ENCODE data around the gene CDHR1.

Gene CDHR1

DNA sequence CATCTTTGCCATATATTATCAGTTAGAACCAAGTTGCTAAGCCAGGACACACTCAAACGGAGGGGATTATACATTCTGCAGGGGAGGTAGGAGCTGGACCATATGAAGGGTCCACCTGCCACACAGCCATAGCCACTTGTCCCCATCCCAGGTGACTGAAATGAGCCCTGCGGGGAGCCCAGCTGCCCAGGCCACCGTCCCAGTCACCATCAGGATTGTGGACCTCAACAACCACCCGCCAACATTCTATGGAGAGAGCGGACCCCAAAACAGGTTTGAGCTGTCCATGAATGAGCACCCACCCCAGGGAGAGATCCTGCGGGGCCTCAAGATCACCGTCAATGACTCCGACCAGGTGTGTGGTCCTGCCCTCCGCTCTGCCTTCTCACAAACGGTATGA, 13.7 kb downstream of the CDHR1 start:
- Histone ChIP-seq H3K27ac (no peak overlapping the region), H3K4me3 (no peak overlapping the region)
- no peak for DNase-seq (ENCODE audit: low spot score)
- TF ChIP-seq, protein P1, sequence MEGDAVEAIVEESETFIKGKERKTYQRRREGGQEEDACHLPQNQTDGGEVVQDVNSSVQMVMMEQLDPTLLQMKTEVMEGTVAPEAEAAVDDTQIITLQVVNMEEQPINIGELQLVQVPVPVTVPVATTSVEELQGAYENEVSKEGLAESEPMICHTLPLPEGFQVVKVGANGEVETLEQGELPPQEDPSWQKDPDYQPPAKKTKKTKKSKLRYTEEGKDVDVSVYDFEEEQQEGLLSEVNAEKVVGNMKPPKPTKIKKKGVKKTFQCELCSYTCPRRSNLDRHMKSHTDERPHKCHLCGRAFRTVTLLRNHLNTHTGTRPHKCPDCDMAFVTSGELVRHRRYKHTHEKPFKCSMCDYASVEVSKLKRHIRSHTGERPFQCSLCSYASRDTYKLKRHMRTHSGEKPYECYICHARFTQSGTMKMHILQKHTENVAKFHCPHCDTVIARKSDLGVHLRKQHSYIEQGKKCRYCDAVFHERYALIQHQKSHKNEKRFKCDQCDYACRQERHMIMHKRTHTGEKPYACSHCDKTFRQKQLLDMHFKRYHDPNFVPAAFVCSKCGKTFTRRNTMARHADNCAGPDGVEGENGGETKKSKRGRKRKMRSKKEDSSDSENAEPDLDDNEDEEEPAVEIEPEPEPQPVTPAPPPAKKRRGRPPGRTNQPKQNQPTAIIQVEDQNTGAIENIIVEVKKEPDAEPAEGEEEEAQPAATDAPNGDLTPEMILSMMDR (IDR thresholded peaks at IDR 0.05): no peak

DNA sequence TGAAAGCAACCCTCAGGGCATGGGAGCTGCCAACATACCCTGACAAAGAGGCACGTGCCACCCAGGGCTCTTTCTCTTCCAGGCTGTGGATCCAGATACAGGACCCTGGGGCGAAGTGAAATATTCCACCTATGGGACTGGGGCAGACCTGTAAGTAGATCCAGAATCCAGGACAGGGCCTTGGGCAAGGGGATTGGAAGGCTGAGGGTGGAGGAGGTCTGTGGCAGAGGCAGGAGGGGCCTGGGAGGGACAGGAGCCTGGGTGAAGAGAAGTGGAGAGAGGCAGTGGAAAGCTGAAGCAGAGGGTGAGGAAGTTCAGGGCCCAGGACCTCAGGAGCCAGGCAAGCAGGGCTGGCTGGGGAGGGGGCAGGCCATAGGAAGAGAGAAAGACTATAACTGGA, 17.2 kb downstream of the CDHR1 start:
- no peak for DNase-seq (ENCODE audit: low spot score)
- Histone ChIP-seq H3K27ac (no peak overlapping the region), H3K4me3 (no peak overlapping the region)
- TF ChIP-seq, protein P1 (IDR thresholded peaks at IDR 0.05): no peak

DNA sequence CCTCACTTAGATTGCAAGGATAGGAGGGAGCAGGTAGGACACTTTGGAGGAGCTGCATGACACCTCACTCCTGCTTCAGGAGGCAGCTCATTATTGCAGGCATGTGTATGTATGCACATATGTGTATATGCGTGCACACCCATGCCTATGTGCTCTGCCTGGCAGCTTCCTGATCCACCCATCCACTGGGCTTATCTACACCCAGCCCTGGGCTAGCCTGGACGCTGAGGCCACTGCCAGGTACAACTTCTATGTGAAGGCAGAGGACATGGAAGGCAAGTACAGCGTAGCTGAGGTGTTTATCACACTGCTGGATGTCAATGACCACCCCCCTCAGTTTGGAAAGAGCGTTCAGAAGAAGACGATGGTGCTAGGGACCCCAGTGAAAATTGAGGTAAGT, 17.7 kb downstream of the CDHR1 start:
- no peak overlapping the region for H3K27ac ChIP-seq
- TF ChIP-seq, protein P1 (IDR thresholded peaks at IDR 0.05): no peak
- no peak for DNase-seq (ENCODE audit: low spot score)

DNA sequence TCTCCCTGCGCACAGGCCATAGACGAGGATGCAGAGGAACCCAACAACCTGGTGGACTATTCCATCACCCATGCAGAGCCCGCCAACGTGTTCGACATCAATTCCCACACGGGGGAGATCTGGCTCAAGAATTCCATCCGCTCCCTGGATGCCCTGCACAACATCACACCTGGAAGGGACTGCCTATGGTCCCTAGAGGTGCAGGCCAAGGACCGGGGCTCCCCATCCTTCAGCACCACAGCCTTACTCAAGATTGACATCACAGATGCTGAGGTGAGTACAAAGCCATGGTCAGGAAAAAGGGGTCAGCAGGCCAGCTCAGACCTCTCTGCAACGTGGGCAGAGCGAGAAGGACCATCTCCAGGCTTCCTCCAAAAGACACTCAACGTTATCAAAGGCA, 18.7 kb downstream of the CDHR1 start:
- TF ChIP-seq, protein P1 (IDR thresholded peaks at IDR 0.05): no peak
- H3K4me3 ChIP-seq: no peak overlapping the region
- DNase-seq (ENCODE audit: low spot score): no peak
- H3K27ac ChIP-seq: no peak overlapping the region

More for the DNA sequence above, 17.7 kb downstream of the CDHR1 start:
- no peak overlapping the region for H3K4me3 ChIP-seq

DNA sequence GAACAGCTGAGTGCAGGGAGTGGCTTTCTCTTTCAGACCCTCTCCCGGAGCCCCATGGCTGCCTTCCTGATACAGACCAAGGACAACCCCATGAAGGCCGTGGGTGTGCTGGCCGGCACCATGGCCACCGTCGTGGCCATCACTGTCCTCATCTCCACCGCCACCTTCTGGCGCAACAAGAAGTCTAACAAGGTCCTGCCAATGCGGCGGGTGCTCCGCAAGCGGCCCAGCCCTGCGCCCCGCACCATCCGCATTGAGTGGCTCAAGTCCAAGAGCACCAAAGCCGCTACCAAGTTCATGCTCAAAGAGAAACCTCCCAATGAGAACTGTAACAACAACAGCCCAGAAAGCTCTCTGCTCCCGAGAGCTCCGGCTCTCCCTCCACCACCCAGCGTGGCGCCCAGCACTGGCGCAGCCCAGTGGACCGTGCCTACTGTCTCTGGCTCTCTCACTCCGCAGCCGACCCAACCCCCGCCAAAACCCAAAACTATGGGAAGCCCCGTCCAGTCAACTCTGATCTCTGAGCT, 19.8 kb downstream of the CDHR1 start:
- H3K4me3 ChIP-seq: no peak overlapping the region
- no peak for DNase-seq (ENCODE audit: low spot score)
- H3K27ac ChIP-seq: no peak overlapping the region
- TF ChIP-seq, protein P1 (IDR thresholded peaks at IDR 0.05): no peak

DNA sequence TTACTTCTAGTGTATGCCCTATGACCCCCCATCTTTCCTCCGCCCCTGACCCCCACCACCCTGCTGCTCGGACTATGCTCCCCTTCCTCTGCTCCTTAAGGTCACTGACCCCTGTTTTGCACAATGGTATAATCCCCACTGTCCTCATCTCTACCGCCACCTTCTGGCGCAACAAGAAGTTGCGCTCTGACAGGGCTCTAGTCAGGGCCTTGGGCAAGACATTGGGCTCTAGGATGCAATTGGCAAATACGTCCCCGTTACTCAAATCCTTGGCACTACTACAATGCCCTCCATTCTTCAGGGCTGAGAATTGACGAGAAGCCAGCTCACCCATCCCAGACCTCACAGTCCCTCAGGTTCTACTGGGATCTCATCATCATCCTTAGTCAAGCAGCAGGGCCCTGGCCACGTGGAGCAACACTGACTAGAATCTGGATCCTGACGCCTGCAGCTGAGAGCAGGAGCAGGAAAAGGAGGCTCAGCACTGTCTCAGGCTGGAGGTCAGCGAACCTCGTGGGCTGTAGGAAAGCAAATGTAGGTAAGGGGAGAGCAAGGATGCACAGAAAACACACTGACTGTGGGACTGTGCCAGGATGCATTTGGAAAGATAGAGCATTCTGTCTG, 20.4 kb downstream of the CDHR1 start:
- Histone ChIP-seq H3K4me3 (no peak overlapping the region), H3K27ac (no peak overlapping the region)
- DNase-seq (ENCODE audit: low spot score): no peak
- TF ChIP-seq, protein P1 (IDR thresholded peaks at IDR 0.05): no peak

DNA sequence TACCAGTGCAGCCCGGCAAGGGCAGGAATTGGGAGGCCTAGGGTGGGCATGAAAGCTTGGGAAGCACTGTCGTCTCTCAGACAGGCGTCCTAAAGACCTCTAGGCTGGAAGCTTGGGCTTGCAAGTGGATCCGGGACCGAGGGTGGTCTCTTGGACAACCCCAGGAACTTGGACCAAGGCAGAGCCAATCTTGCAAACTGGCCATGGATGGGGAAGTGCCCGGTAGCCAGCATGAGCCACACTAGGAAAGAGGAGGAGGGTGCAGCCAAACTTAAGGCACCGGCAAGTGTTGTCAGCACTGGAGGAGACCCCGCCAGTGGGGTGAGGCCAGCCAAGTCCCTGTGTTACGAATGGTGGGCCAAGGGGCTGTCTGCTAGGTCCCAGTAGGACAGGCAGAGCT, 22.5 kb downstream of the CDHR1 start:
- DNase-seq (ENCODE audit: low spot score): no peak

More for the DNA sequence above, 22.5 kb downstream of the CDHR1 start:
- no peak overlapping the region for H3K4me3 ChIP-seq
- no peak overlapping the region for H3K27ac ChIP-seq
- TF ChIP-seq, protein P1 (IDR thresholded peaks at IDR 0.05): no peak
